ENCODE measurements around the gene CYP2D6. TPM values are rescaled to one million over a fixed set of nuclear protein-coding genes. Genes with fewer than 3 reads are reported as not detected.
"Not testable (repeated sequence)": the region's sequence is repeated elsewhere in the genome, so short reads cannot be mapped to it uniquely, and the experiment has no call there.

The CYP2D6 gene
- total and polyA plus RNA-seq, 4 donors, result 23.8 to 486 (median 205) TPM

DNA sequence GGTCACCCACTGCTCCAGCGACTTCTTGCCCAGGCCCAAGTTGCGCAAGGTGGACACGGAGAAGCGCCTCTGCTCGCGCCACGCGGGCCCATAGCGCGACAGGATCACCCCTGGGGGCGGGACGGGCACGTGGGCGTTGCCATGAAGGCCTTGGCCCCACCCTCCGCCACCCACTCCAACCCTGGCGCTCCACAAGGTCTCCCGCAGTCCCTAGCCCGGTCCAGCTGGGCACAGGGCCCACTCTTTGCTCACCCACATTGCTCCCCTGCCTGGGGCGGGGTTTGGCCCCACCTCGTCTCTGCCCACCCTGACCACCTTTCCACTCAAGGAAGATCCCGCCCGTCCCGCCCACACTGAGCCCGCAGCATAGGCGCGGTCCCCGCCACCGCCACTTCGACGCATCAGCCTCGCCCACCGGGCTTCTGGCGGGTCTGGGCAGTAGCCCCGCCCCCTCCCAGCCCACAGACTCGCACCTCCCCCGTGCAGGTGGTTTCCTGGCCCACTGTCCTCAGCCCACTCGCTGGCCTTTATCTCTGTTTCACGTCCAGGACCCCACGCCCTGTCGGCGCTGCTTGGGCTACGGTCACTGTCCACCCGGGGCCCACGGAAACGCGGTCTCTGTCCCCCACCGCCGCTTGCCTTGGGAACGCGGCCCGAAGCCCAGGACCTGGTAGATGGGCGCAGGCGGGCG lies 12.3 kb upstream of the CYP2D6 start:
- no peaks in the 10 kb centered on the region for H3K27me3 ChIP-seq (ENCODE audit: control insufficient read depth in 4 of 4, insufficient read depth in 4 of 4, low read length in 3 of 4)
- H3K27ac ChIP-seq (ENCODE audit: low read depth in 1 of 2, low read length in 2 of 2), result peak overlapping the region; percentile 74 to 77
- TF ChIP-seq MAX (IDR thresholded peaks at IDR 0.05) (no peak), YY1 (IDR thresholded peaks at IDR 0.05) (no peak), RXRA (IDR thresholded peaks at IDR 0.05) (peak in 1 of 2 donors; percentile 66), JUND (IDR thresholded peaks at IDR 0.05) (no peak), HNF4A (conservative IDR thresholded peaks at IDR 0.05) (peak in 1 of 2 donors; percentile 53)
- TF ChIP-seq, protein P1, sequence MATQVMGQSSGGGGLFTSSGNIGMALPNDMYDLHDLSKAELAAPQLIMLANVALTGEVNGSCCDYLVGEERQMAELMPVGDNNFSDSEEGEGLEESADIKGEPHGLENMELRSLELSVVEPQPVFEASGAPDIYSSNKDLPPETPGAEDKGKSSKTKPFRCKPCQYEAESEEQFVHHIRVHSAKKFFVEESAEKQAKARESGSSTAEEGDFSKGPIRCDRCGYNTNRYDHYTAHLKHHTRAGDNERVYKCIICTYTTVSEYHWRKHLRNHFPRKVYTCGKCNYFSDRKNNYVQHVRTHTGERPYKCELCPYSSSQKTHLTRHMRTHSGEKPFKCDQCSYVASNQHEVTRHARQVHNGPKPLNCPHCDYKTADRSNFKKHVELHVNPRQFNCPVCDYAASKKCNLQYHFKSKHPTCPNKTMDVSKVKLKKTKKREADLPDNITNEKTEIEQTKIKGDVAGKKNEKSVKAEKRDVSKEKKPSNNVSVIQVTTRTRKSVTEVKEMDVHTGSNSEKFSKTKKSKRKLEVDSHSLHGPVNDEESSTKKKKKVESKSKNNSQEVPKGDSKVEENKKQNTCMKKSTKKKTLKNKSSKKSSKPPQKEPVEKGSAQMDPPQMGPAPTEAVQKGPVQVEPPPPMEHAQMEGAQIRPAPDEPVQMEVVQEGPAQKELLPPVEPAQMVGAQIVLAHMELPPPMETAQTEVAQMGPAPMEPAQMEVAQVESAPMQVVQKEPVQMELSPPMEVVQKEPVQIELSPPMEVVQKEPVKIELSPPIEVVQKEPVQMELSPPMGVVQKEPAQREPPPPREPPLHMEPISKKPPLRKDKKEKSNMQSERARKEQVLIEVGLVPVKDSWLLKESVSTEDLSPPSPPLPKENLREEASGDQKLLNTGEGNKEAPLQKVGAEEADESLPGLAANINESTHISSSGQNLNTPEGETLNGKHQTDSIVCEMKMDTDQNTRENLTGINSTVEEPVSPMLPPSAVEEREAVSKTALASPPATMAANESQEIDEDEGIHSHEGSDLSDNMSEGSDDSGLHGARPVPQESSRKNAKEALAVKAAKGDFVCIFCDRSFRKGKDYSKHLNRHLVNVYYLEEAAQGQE (IDR thresholded peaks at IDR 0.05), result no peak
- H3K9me3 ChIP-seq (ENCODE audit: control insufficient read depth in 4 of 4, low read length in 3 of 4), result no peaks in the 10 kb centered on the region
- H3K4me3 ChIP-seq (ENCODE audit: low read depth in 1 of 3, low read length in 3 of 3), result peak overlapping the region in 2 of 3 donors; percentile 56 to 73
- WGBS, result 44% methylated on average over 54 of the region's 54 CpGs
- no peak overlapping the region for H3K9ac ChIP-seq (ENCODE audit: low read depth in 1 of 2, low read length in 2 of 2)
- no peak for DNase-seq (ENCODE audit: low spot score)
- H3K36me3 ChIP-seq (ENCODE audit: control insufficient read depth in 4 of 4, insufficient read depth in 3 of 4, low read depth in 1 of 4, low read length in 3 of 4), result peaks cover 0 to 9% (median 6%) of the 10 kb centered on the region in 4 donors
- H3K4me1 ChIP-seq (ENCODE audit: control insufficient read depth in 4 of 4, insufficient read depth in 4 of 4, low read length in 3 of 4), result peaks cover 4 to 16% (median 9%) of the 10 kb centered on the region in 4 donors

DNA sequence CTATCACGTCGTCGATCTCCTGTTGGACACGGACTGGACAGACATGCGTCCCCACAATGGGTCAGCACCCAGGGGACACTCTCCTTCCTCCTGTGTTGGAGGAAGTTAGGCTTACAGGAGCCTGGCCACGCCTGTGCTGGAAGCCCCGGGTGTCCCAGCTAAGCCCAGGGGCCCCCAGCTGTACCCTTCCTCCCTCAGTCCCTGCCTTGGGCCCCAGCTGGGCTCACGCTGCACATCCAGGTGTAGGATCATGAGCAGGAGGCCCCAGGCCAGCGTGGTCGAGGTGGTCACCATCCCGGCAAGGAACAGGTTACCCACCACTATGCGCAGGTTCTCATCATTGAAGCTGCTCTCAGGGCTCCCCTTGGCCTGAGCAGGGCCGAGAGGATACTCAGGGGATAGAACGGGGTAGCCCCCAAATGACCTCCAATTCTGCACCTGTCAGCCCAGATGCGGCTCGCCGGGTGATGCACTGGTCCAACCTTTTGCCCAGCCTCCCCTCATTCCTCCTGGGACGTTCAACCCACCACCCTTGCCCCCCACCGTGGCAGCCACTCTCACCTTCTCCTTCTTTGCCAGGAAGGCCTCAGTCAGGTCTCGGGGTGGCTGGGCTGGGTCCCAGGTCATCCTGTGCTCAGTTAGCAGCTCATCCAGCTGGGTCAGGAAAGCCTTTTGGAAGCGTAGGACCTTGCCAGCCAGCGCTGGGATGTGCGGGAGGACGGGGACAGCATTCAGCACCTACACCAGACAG lies 10.9 kb upstream of the CYP2D6 start:
- H3K9me3 ChIP-seq (ENCODE audit: control insufficient read depth in 4 of 4, low read length in 3 of 4); H3K4me3 ChIP-seq (ENCODE audit: low read depth in 1 of 3, low read length in 3 of 3); H3K9ac ChIP-seq (ENCODE audit: low read depth in 1 of 2, low read length in 2 of 2); H3K36me3 ChIP-seq (ENCODE audit: control insufficient read depth in 4 of 4, insufficient read depth in 3 of 4, low read depth in 1 of 4, low read length in 3 of 4); H3K27me3 ChIP-seq (ENCODE audit: control insufficient read depth in 4 of 4, insufficient read depth in 4 of 4, low read length in 3 of 4); DNase-seq (ENCODE audit: low spot score); H3K27ac ChIP-seq (ENCODE audit: low read depth in 1 of 2, low read length in 2 of 2): not testable (repeated sequence)
- H3K4me1 ChIP-seq (ENCODE audit: control insufficient read depth in 4 of 4, insufficient read depth in 4 of 4, low read length in 3 of 4), result peaks cover 4 to 17% (median 9%) of the 10 kb centered on the region in 4 donors
- 94% methylated on average over 24 of the region's 24 CpGs for WGBS

DNA sequence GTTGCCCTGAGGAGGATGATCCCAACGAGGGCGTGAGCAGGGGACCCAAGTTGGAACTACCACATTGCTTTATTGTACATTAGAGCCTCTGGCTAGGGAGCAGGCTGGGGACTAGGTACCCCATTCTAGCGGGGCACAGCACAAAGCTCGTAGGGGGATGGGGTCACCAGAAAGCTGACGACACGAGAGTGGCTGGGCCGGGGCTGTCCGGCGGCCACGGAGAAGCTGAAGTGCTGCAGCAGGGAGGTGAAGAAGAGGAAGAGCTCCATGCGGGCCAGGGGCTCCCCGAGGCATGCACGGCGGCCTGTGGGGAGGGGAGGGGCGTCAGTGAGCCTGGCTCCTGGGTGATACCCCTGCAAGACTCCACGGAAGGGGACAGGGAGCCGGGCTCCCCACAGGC lies 9.5 kb upstream of the CYP2D6 start:
- H3K27ac ChIP-seq (ENCODE audit: low read depth in 1 of 2, low read length in 2 of 2); H3K9me3 ChIP-seq (ENCODE audit: control insufficient read depth in 4 of 4, low read length in 3 of 4); DNase-seq (ENCODE audit: low spot score); H3K27me3 ChIP-seq (ENCODE audit: control insufficient read depth in 4 of 4, insufficient read depth in 4 of 4, low read length in 3 of 4); H3K4me3 ChIP-seq (ENCODE audit: low read depth in 1 of 3, low read length in 3 of 3); H3K36me3 ChIP-seq (ENCODE audit: control insufficient read depth in 4 of 4, insufficient read depth in 3 of 4, low read depth in 1 of 4, low read length in 3 of 4); H3K9ac ChIP-seq (ENCODE audit: low read depth in 1 of 2, low read length in 2 of 2): not testable (repeated sequence)
- 97% methylated on average over 14 of the region's 17 CpGs for WGBS
- H3K4me1 ChIP-seq (ENCODE audit: control insufficient read depth in 4 of 4, insufficient read depth in 4 of 4, low read length in 3 of 4), result peaks cover under 1 to 12% (median 6%) of the 10 kb centered on the region in 4 donors

DNA sequence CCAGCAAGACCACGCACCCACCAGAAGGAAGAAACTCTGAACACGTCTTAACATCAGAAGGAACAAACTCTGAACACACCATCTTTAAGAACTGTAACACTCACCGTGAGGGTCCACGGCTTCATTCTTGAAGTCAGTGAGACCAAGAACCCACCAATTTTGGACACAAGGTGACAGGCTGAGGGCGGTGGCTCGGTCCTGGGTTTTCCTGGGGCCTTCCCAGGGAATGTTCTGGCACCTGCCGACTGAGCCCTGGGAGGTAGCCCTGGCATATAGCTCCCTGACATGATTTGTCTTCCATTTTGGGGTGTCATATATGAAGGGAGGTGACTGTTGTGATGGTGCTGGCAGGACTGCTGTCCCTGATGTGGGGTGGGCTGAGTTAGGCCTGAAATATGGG lies 8.9 kb upstream of the CYP2D6 start:
- not testable (repeated sequence) for H3K4me1 ChIP-seq (ENCODE audit: control insufficient read depth in 4 of 4, insufficient read depth in 4 of 4, low read length in 3 of 4); H3K9me3 ChIP-seq (ENCODE audit: control insufficient read depth in 4 of 4, low read length in 3 of 4); H3K27me3 ChIP-seq (ENCODE audit: control insufficient read depth in 4 of 4, insufficient read depth in 4 of 4, low read length in 3 of 4); H3K27ac ChIP-seq (ENCODE audit: low read depth in 1 of 2, low read length in 2 of 2); H3K4me3 ChIP-seq (ENCODE audit: low read depth in 1 of 3, low read length in 3 of 3); H3K36me3 ChIP-seq (ENCODE audit: control insufficient read depth in 4 of 4, insufficient read depth in 3 of 4, low read depth in 1 of 4, low read length in 3 of 4); DNase-seq (ENCODE audit: low spot score); H3K9ac ChIP-seq (ENCODE audit: low read depth in 1 of 2, low read length in 2 of 2)
- 94% methylated on average over 7 of the region's 7 CpGs for WGBS
